Endothelial cell (in vitro differentiated cells): ENCODE results near the gene IDI1. TPM values are rescaled to one million over a fixed set of nuclear protein-coding genes. Genes with fewer than 3 reads are reported as not detected.

ENCODE experiments used
- DNase-seq: peaks from one replicate; pipeline ENCODE4 v3.0.0; 2021; ENCODE audit warnings: low spot score
- H3K27ac Mint-ChIP-seq: one replicate; pipeline ENCODE4 v1.8.0; 2021; ENCODE audit warnings: mixed read lengths, inconsistent platforms; ENCODE audit not compliant: unreplicated experiment
- H3K27me3 Mint-ChIP-seq: one replicate; pipeline ENCODE4 v1.8.0; 2021; ENCODE audit warnings: mild to moderate bottlenecking, moderate library complexity, mixed read lengths, inconsistent platforms; ENCODE audit not compliant: unreplicated experiment
- H3K36me3 Mint-ChIP-seq: one replicate; pipeline ENCODE4 v1.8.0; 2021; ENCODE audit warnings: mild to moderate bottlenecking, low read depth, mixed read lengths, inconsistent platforms; ENCODE audit not compliant: unreplicated experiment
- H3K4me1 Mint-ChIP-seq: one replicate; pipeline ENCODE4 v1.8.0; 2021; ENCODE audit warnings: mild to moderate bottlenecking, mixed read lengths, inconsistent platforms; ENCODE audit not compliant: unreplicated experiment
- H3K4me3 Mint-ChIP-seq: one replicate; pipeline ENCODE4 v1.8.0; 2021; ENCODE audit warnings: mild to moderate bottlenecking, mixed read lengths, inconsistent platforms; ENCODE audit not compliant: unreplicated experiment
- H3K9me3 Mint-ChIP-seq: one replicate; pipeline ENCODE4 v1.8.0; 2021; ENCODE audit warnings: mixed read lengths, inconsistent platforms; ENCODE audit not compliant: unreplicated experiment
- total RNA-seq: library from RNA; stranded (reverse); fragmentation: NEBNext Ultra II Directional; extraction: Animal tissue kit (Norgen Biotek cat#: 25700); gene quantifications from one replicate; pipeline ENCODE4 v1.2.1, GENCODE V29; 2021; ENCODE audit not compliant: unreplicated experiment
- TF ChIP-seq, protein P1 (sequence below): fragments of 200-600 bp; sonication (generic); IDR thresholded peaks from one replicate; pipeline ENCODE4 v1.5.0; 2021; ENCODE audit warnings: antibody characterized with exemption; ENCODE audit not compliant: unreplicated experiment

Gene IDI1
- total RNA-seq, 1 donor from 2014 or later, result 52.7 TPM

DNA sequence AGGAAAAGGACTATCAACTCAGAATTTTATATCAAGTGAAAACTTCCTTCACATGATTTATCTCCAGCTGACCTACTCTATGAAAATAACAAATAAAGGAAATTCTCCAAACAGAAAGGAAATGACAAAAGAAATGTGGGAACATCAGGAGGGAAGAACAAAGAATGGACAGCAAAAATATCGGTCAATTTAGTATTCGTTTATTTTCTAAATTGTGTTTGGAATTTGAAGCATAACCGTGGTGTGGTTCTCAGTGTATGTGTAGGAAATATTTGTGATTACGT is 16.0 kb upstream of the IDI1 start:
- Mint-ChIP-seq H3K36me3 (peaks cover 8% of the 10 kb centered on the region), H3K4me3 (no peak overlapping the region), H3K4me1 (peaks cover 47% of the 10 kb centered on the region), H3K27me3 (peaks cover 2% of the 10 kb centered on the region), H3K9me3 (no peaks in the 10 kb centered on the region), H3K27ac (peak overlapping the region; percentile 20)
- DNase-seq, result no peak
- TF ChIP-seq, protein P1, sequence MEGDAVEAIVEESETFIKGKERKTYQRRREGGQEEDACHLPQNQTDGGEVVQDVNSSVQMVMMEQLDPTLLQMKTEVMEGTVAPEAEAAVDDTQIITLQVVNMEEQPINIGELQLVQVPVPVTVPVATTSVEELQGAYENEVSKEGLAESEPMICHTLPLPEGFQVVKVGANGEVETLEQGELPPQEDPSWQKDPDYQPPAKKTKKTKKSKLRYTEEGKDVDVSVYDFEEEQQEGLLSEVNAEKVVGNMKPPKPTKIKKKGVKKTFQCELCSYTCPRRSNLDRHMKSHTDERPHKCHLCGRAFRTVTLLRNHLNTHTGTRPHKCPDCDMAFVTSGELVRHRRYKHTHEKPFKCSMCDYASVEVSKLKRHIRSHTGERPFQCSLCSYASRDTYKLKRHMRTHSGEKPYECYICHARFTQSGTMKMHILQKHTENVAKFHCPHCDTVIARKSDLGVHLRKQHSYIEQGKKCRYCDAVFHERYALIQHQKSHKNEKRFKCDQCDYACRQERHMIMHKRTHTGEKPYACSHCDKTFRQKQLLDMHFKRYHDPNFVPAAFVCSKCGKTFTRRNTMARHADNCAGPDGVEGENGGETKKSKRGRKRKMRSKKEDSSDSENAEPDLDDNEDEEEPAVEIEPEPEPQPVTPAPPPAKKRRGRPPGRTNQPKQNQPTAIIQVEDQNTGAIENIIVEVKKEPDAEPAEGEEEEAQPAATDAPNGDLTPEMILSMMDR, result no peak

DNA sequence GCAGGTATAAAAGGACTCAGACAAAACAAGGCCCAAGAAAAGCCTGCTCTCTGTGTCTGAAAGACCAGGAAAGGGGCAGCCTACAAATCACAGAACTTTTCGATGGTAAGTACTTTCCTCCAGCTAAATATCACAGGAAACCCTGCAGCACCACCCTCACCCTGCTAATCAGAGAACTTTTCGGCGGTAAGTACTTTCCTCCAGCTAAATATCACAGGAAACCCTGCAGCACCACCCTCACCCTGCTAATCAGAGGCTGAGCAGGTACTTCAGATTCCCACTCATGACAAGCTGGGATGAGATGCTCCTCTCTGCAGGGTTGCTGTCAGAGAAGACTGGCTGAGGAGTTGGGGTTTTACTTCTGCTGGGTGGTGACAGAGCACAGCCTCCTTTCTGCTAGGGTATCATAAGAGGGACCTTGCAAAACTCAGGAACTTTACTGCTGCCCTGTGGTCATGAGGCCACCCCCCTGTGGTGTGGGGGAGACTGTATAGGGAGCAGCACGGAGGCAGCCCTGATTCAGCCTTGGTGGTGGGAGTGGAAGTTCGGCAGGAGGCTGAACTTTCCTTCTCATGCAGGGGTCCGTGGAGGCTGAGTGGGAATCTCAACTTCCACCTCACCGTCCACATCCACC is 14.4 kb upstream of the IDI1 start:
- H3K36me3 Mint-ChIP-seq, result peaks cover 8% of the 10 kb centered on the region
- TF ChIP-seq, protein P1, result no peak
- no peak overlapping the region for H3K27ac Mint-ChIP-seq
- H3K4me3 Mint-ChIP-seq, result no peak overlapping the region
- no peaks in the 10 kb centered on the region for H3K9me3 Mint-ChIP-seq
- DNase-seq, result no peak
- peaks cover 2% of the 10 kb centered on the region for H3K27me3 Mint-ChIP-seq
- H3K4me1 Mint-ChIP-seq, result peaks cover 55% of the 10 kb centered on the region

DNA sequence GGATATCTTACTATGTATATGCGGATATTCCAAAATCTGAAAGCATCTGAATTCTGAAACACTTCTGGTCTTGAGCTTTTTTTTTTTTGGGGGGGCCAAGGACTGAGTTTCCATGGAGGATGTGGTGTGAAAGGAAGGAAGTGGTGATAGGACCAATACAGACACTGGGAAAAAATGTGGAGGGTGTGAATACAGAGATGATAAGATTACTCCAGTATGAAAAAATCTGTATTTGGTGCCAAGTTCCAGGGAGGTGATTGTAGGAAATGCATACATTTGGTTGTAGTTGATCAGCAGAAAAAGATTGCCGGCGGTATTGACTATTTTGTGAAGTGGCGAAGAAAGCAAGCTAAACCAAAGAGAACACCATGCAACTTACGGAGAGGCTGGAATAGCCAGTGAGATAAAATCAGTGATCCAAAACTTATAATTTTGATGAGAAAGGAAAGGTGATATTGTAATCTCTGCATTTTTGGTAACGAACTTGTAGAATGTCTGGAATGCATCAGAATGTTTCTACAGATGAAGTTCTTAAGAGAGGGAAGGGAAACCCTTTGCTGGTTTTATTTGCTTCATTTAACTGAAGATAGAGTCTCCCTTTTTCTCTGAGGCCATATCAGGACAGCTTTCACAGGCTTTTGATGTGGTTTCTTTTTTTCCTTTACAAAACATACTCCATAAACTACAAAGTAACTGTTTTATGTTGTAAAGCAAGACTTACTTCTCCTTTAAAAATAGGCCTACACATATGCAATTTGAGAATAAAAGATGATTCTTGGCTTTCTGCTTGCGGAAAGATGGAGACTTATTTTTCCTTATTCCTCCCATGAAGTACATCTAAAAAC is 13.2 kb upstream of the IDI1 start:
- TF ChIP-seq, protein P1, result no peak
- H3K4me3 Mint-ChIP-seq, result peak overlapping the region; percentile 72
- no peak for DNase-seq
- peaks cover 8% of the 10 kb centered on the region for H3K36me3 Mint-ChIP-seq
- H3K27ac Mint-ChIP-seq, result peak overlapping the region; percentile 20
- peaks cover 7% of the 10 kb centered on the region for H3K27me3 Mint-ChIP-seq
- no peaks in the 10 kb centered on the region for H3K9me3 Mint-ChIP-seq
- peaks cover 66% of the 10 kb centered on the region for H3K4me1 Mint-ChIP-seq

DNA sequence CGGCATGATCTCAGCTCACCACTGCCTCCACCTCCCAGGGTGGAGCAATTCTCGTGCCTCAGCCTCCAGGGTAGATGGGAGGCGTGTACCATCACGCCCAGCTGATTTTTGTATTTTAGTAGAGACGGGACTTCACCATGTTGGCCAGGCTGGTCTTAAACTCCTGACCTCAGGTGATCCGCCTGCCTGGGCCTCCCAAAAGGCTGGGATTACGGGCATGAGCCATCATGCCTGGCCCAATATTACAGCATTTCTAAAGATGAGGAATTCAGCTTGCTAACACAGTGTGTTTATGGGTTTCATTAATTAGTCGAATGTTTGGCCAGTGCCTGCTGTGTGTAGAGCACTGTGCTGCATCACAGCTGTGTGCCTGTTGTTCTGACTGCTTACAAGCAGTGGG is 11.0 kb upstream of the IDI1 start:
- no peak overlapping the region for H3K4me3 Mint-ChIP-seq
- peaks cover 15% of the 10 kb centered on the region for H3K27me3 Mint-ChIP-seq
- H3K4me1 Mint-ChIP-seq, result peaks cover 68% of the 10 kb centered on the region
- no peak overlapping the region for H3K27ac Mint-ChIP-seq
- DNase-seq, result no peak
- no peaks in the 10 kb centered on the region for H3K9me3 Mint-ChIP-seq
- TF ChIP-seq, protein P1, result no peak
- peaks cover 8% of the 10 kb centered on the region for H3K36me3 Mint-ChIP-seq

DNA sequence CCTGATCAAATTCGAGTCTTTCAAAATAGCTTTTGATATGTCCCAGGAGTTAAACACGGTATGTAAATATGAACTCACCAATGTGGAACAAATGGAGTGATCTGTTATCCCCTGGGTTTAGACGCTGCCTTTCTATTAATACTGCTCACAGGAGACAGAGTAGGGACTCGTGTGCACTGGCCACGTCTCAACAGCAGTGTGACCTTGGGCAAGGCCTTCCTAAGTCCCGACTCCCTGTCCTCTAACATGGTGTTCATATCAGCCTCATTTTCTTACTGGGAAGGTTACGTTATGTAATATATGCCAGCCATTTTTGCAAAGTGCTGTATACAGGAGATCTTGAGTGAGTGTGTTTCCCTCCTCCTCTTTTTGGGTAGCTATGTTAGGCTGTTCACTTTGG is 9.1 kb upstream of the IDI1 start:
- H3K9me3 Mint-ChIP-seq, result no peaks in the 10 kb centered on the region
- TF ChIP-seq, protein P1, result no peak
- H3K36me3 Mint-ChIP-seq, result peaks cover 8% of the 10 kb centered on the region
- peaks cover 15% of the 10 kb centered on the region for H3K27me3 Mint-ChIP-seq
- H3K4me1 Mint-ChIP-seq, result peaks cover 62% of the 10 kb centered on the region
- no peak for DNase-seq
- H3K27ac Mint-ChIP-seq, result peak overlapping the region; percentile 92
- peak overlapping the region; percentile 98 for H3K4me3 Mint-ChIP-seq
